Tongue (tissue), 2 donors: ENCODE results near the gene CACNA1E. TPM values are rescaled to one million over a fixed set of nuclear protein-coding genes. Genes with fewer than 3 reads are reported as not detected.

Source experiments
- DNase-seq: peaks from one replicate; pipeline ENCODE4 v3.0.0-alpha.2; 2015
- total RNA-seq: library from RNA; depleted of rRNA; stranded (reverse); fragments of >200 nt; gene quantifications from one replicate; pipeline ENCODE4 v1.2.3, GENCODE V29; 2014

The CACNA1E gene
- total RNA-seq, 1 donor from 2014 or later = 0.41 TPM

DNA sequence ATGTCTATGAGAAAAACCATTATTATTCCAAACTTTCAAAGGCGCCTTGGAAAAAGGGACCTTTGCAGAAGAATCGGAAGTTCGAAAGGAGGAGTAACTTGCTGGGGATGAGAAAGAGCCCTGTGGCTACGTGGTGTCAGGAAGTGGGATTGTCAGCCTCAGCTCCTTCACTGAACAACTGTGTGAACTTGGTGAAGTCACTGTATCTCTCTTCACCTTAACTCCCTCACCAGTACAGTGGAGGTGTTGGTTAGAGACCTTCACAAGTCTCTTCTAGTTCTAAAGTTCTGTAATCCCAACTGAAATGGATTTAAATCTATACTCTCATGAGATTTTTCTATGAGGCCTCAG lies 285.6 kb downstream of the CACNA1E start:
- no peak for DNase-seq

- no peak for DNase-seq
Measured at GRCh38 chr1:181769846-181770245, 286.5 kb downstream of the CACNA1E start.

DNA sequence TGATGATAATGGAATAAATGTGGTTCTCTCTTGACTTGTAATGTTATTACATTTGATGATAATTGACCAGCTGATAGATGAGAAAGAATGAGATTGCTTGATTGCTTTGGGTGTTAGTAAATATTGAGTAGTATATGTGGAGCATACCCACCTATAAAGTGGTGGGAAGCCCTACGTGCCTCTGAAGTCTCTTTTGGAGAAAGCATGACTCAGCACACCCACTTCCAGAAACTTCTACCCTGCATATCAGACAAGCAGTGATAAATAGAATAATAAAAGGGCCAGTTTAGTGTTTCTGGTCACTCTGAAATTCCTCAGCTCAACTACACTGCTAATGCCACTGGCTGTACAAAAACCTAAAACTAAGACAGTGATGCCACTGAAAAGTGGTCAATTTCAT lies 289.4 kb downstream of the CACNA1E start:
- DNase-seq = no peak

GRCh38 chr1:181776044-181776443 lies 292.7 kb downstream of the CACNA1E start:
- DNase-seq = no peak

DNA sequence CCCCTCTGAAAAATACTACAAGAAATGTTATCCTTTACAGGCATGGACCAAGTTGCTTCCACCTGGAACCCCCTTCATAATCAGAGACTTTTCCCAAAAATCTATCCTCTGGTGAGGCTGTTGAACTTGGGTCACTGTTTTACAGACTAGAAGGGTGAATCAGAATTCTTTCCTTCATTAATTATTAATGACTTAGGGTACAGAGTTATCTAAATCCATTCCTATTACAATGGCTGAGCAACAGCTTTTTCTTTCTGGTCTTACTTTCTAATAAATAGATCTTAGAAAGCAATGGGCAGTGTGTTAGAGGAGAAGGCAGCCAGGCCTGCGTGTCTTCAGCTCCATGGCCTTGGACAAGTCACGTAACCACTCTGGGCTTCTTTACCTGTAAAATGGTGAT lies 294.0 kb downstream of the CACNA1E start:
- no peak for DNase-seq

DNA sequence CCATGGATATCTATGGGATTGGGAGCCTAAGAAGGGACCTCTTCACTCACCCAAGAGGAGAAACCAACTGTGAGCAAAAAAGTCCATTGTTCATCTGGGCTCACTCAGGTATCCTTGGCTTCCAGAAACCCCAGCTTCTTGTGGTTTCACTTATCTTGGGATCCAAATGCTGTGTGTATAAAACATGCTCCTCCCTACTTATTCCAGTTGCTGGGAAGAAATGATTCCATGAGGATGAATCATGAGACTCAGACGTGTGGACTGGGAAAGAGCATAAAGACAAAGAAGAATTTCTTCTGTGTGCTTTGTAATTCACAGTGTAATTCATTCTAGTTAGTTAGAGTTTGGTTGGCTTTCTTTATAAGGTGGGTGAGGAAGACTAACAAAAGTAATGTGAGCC lies 294.5 kb downstream of the CACNA1E start:
- DNase-seq = no peak

GRCh38 chr1:181778640-181779260 lies 295.4 kb downstream of the CACNA1E start:
- no peak for DNase-seq

DNA sequence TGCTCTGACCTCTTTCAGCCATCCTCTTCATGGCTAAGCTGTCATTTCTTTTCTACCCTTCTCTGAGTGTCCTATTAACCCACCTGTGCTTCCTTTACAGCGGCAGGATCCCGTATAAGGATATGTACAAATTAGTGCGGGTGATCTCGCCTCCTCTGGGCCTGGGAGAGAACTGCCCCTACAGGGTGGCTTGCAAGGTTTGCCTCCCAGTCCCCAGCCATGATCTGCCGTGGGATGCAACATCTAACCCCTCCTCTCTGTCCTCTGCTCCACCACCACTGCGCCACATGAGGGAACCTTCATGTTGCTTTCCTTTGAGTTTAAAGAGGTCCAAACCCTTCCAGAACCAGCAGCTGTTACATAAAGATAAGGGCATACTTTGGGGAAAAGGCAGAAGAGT lies 296.0 kb downstream of the CACNA1E start:
- DNase-seq = no peak

- DNase-seq = no peak
Measured at GRCh38 chr1:181783208-181783607, 299.9 kb downstream of the CACNA1E start.

GRCh38 chr1:181784039-181784683 lies 300.8 kb downstream of the CACNA1E start:
- DNase-seq = no peak

DNA sequence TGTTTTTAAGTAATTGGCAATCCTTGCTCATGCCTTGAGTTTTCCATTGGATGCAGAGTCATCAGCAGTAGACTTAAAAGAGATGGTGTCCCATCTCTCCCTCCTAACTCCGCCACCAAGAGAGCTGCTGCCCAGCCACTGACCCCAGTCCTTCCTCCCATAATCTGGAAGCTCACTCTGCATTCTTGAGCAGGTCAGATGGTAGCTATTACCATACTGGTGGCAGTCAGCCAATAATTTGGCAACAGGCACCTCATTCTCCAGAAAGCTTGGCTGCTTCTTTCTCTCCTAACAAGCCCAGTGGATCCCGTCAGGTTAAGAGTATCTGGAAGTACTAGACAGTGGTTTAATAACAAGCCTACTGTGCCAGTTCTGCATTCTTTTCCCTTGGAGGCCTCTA lies 306.1 kb downstream of the CACNA1E start:
- peak; percentile 15 for DNase-seq

DNA sequence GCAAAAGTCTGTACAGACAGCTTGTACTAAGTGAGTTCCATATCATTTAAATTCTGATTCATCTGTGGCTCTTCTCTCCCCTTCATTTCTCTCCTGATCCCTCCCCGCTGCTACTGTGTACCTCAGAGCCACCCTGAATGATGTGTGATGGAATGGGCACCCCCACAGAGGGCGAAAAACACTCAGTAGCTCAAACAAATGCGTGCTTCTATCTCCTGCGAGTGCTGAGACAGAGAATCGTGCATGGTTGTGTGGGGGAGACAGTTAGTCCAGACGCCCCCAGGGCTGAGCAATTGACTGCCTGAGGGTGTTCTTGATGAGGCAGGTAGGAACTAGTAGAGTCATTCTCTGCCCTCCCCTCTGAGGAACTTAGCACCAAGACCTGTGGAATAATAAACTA lies 308.4 kb downstream of the CACNA1E start:
- no peak for DNase-seq

DNA sequence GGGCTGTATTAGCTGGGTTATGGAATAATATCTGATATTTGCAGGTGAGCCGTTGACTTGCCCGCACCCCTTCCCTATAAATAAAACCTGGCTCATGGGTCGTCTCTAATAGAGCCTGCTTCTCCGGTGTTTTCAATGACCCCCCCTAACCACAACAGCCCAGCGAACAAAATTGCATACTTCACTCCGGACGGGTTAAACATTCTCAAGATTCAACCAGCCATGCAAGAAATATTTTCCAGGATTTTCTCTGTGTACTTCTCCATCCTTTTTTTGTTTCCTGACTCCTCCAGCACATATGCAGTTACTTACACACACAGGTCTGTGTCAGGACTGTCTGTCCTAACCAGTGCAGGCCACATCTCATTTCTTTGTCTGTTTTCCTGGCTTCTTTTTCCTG lies 310.5 kb downstream of the CACNA1E start:
- no peak for DNase-seq

DNA sequence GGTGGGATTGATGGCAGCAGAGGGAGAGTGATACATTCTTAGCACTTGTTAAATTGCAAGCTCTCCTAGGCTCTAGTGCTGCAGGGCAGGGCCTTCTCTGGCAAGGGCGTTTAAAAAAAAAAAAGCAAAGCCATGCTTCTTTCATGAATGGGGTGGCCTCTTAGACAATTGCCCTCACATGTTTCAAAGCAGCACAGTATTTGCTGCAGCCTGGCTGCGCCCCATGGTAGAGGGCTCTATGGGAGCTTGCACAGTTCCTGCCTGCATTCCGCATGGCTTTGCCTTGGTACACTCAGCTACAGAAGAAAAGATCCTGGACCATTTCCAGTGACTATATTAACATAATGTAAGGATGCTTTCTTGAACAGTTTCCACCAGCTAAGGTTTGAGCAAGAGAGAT lies 311.0 kb downstream of the CACNA1E start:
- DNase-seq = peak; percentile 8

DNA sequence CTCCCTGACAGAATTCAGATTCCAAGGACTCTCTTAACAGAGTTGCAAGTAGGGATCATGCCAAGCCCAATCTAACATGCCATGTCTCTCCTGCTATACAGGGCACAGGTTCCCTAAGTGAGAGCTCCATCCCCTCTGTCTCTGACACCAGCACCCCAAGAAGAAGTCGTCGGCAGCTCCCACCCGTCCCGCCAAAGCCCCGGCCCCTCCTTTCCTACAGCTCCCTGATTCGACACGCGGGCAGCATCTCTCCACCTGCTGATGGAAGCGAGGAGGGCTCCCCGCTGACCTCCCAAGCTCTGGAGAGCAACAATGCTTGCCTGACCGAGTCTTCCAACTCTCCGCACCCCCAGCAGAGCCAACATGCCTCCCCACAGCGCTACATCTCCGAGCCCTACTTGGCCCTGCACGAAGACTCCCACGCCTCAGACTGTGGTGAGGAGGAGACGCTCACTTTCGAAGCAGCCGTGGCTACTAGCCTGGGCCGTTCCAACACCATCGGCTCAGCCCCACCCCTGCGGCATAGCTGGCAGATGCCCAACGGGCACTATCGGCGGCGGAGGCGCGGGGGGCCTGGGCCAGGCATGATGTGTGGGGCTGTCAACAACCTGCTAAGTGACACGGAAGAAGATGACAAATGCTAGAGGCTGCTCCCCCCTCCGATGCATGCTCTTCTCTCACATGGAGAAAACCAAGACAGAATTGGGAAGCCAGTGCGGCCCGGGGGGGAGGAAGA lies 315.0 kb downstream of the CACNA1E start:
- no peak for DNase-seq

DNA sequence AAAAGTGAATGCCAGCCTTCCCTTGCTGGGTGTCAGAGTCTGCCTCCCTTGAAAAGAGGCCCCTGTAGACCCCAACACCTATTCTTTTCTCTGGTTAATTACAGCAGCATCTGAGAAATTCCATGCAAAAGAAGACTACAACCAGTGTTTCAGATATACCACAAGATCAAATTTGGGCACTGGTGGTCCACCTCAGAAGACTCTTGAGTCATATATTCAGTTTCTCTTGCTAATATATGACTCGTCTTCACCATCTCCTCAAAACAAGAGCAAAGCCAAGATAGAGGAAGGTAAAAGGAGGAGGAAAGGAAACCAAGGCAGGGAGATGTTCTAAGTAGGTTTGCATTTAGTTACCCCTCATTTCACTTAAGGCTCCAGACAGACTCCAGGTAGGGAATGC lies 318.3 kb downstream of the CACNA1E start:
- DNase-seq = no peak

DNA sequence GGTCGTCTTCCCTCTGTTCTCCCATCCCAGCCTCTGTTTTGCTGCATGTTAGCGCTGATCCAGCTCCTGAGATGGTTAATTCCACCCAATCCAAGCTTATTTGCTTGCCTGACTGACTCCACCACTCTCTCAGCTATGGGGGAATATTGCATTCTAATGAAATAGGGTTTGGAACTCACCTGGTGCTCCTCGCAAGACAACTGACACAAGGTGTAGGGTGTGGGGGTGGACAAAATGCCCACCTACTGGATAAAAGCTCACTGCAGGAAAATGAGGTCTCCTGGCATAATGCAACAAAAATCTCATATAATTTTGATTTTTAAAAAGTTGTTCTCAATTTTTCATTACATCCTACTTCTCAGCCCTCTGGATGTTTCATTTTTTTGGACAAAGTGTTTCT lies 319.1 kb downstream of the CACNA1E start:
- no peak for DNase-seq

GRCh38 chr1:181803421-181803820 lies 320.1 kb downstream of the CACNA1E start:
- no peak for DNase-seq

GRCh38 chr1:181804989-181805388 lies 321.7 kb downstream of the CACNA1E start:
- no peak for DNase-seq

DNA sequence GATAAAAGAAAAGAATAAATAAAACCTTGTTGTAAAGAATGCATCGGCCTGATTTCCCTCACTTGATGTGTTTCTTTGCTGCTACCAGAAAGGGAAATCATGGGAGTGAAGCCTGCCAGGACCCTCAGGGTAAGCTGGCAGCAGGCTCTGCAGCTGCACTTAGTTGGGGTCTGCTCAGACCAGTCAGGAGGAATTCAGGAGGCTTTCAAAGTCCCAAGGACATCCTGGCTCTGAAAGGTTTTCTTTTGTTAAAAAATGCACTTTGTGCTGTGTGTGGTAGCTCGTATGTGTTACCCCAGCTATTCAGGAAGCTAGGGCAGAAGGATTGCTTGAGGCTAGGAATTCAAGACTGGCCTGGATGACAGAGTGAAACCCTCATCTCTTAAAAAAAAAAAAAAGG lies 323.4 kb downstream of the CACNA1E start:
- no peak for DNase-seq

GRCh38 chr1:181807251-181807650 lies 323.9 kb downstream of the CACNA1E start:
- no peak for DNase-seq

GRCh38 chr1:181809991-181810545 lies 326.8 kb downstream of the CACNA1E start:
- no peak for DNase-seq

DNA sequence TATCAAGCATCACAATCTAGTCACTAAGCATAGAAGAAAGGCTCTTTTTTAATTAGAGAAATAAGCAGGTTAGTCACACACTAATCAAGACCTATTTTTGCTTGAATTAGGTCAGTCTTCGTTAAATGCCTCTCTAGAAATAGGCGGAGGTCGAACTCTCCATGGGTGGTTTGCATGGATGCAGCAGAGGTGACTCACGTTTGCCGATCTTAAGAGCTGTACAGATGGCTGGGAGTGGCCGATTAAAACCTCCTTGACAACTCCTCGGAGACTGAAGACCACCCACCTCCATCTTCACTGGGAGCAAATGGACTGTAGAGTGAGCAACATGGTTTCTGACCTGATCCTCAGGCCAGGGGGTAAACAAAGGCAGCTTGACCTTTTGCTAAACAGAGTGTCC lies 328.9 kb downstream of the CACNA1E start:
- DNase-seq = no peak

DNA sequence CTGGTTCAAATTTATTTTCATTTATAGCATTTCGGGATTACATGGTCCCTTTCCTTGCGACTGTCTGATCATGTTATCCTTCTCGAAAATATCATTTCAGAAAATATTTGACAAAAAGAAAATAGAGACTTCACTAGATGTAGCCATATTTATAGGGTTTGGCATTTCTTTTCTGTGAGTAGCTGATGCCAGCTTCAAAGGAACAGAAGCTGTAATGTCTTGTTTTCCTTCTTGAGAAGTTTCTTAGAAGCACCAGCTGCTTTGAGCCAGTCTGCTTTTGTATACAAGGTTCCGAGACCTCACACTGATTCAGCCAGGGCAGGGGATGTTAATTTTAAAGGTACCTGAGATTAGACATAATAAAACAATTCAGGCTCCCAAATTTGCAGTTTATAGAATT lies 329.9 kb downstream of the CACNA1E start:
- DNase-seq = no peak
